ENCODE measurements around the gene SMG7.

The SMG7 gene

GRCh38 chr1:183515002-183515689, 42.8 kb downstream of the SMG7 start:
- DNase-seq: no peak

- DNase-seq: no peak
Measured at GRCh38 chr1:183516725-183517124, 44.4 kb downstream of the SMG7 start.

GRCh38 chr1:183517401-183517800, 45.1 kb downstream of the SMG7 start:
- no peak for DNase-seq

- DNase-seq: no peak
Measured at GRCh38 chr1:183520379-183520778, 48.1 kb downstream of the SMG7 start.

- DNase-seq: no peak
Measured at GRCh38 chr1:183522104-183522503, 49.8 kb downstream of the SMG7 start.

GRCh38 chr1:183528577-183528976, 56.3 kb downstream of the SMG7 start:
- DNase-seq: no peak

GRCh38 chr1:183533617-183534174, 61.4 kb downstream of the SMG7 start:
- no peak for DNase-seq

- no peak for DNase-seq
Measured at GRCh38 chr1:183537405-183537804, 65.1 kb downstream of the SMG7 start.

- DNase-seq: peak; percentile 65
Measured at GRCh38 chr1:183543619-183544204, 71.4 kb downstream of the SMG7 start.

- DNase-seq: no peak
Measured at GRCh38 chr1:183544598-183545297, 72.4 kb downstream of the SMG7 start.

- DNase-seq: no peak
Measured at GRCh38 chr1:183546427-183546826, 74.1 kb downstream of the SMG7 start.

- DNase-seq: no peak
Measured at GRCh38 chr1:183548116-183548515, 75.8 kb downstream of the SMG7 start.

GRCh38 chr1:183550915-183551314, 78.6 kb downstream of the SMG7 start:
- DNase-seq: no peak

- no peak for DNase-seq
Measured at GRCh38 chr1:183551924-183552323, 79.6 kb downstream of the SMG7 start.

GRCh38 chr1:183552441-183552840, 80.1 kb downstream of the SMG7 start:
- DNase-seq: no peak

- no peak for DNase-seq
Measured at GRCh38 chr1:183552891-183553290, 80.6 kb downstream of the SMG7 start.

GRCh38 chr1:183553331-183553730, 81.0 kb downstream of the SMG7 start:
- DNase-seq: no peak

GRCh38 chr1:183553764-183554163, 81.5 kb downstream of the SMG7 start:
- DNase-seq: no peak

GRCh38 chr1:183554577-183554976, 82.3 kb downstream of the SMG7 start:
- DNase-seq: no peak

GRCh38 chr1:183559061-183559460, 86.8 kb downstream of the SMG7 start:
- no peak for DNase-seq

- no peak for DNase-seq
Measured at GRCh38 chr1:183562701-183563100, 90.4 kb downstream of the SMG7 start.

- no peak for DNase-seq
Measured at GRCh38 chr1:183565261-183565660, 93.0 kb downstream of the SMG7 start.

GRCh38 chr1:183566026-183566425, 93.7 kb downstream of the SMG7 start:
- DNase-seq: no peak

GRCh38 chr1:183567584-183567983, 95.3 kb downstream of the SMG7 start:
- peak; percentile 92 for DNase-seq

Measured in RPMI8226 (cell line).